ENCODE results near the gene TRMT11. TPM values are rescaled to one million over a fixed set of nuclear protein-coding genes. Genes with fewer than 3 reads are reported as not detected.

The TRMT11 gene
- total and polyA plus RNA-seq, 9 of the 15 experiments (the other 6 are each of a cell fraction or from before 2014, with no cell fraction given), result 38.8 to 88.0 (median 59.8) TPM

GRCh38 chr6:125956506-125957390 is 29.6 kb upstream of the TRMT11 start, which contains the start of gene HINT3 (continued):
- TF ChIP-seq RBM17 (IDR thresholded peaks at IDR 0.05; ENCODE audit: borderline replicate concordance, low read depth, low read length) (no peak), ARID4B (CRISPR knock-in tag; IDR thresholded peaks at IDR 0.05) (peak; percentile 89), ZNF639 (CRISPR knock-in tag; conservative IDR thresholded peaks at IDR 0.05 in 1 of 2, IDR thresholded peaks at IDR 0.05 in 1 of 2) (peak in 1 of 2 experiments; percentile 54; a peak in 1 of 4 replicates), TCFL5 (CRISPR knock-in tag; conservative IDR thresholded peaks at IDR 0.05) (no peak), ZNF764 (CRISPR knock-in tag; IDR thresholded peaks at IDR 0.05; ENCODE audit: low read depth) (no peak), E2F5 (CRISPR knock-in tag; IDR thresholded peaks at IDR 0.05) (peak; percentile 30; the same call in 1 of the 2 replicates), MTF1 (CRISPR knock-in tag; IDR thresholded peaks at IDR 0.05; ENCODE audit: borderline replicate concordance) (no peak), STAG1 (CRISPR knock-in tag; IDR thresholded peaks at IDR 0.05; ENCODE audit: borderline replicate concordance) (peak; percentile 85), UBTF (IDR thresholded peaks at IDR 0.05; ENCODE audit: borderline replicate concordance in 1 of 2, low read depth in 2 of 2, low read length in 2 of 2) (peak; percentile 80 to 87), CEBPZ (IDR thresholded peaks at IDR 0.05; ENCODE audit: borderline replicate concordance, low read depth, low read length) (no peak), CC2D1A (IDR thresholded peaks at IDR 0.05) (peak; percentile 94)

Measured in K562 (cell line).